ENCODE measurements around the gene KCNK1. TPM values are rescaled to one million over a fixed set of nuclear protein-coding genes. Genes with fewer than 3 reads are reported as not detected.

The KCNK1 gene
- total RNA-seq, 1 donor from 2014 or later, result 13.7 TPM

GRCh38 chr1:233570706-233571105 is 43.2 kb upstream of the KCNK1 start:
- Mint-ChIP-seq H3K27ac (no peak overlapping the region), H3K4me1 (ENCODE audit: unreplicated experiment) (peaks cover 4% of the 10 kb centered on the region), H3K27me3 (peaks cover 23% of the 10 kb centered on the region), H3K9me3 (no peaks in the 10 kb centered on the region), H3K36me3 (no peaks in the 10 kb centered on the region), H3K4me3 (no peak overlapping the region)
- DNase-seq (ENCODE audit: extremely low spot score, unreplicated experiment), result no peak
- TF ChIP-seq CTCF (conservative IDR thresholded peaks at IDR 0.05), result no peak

GRCh38 chr1:233572896-233573295 is 41.0 kb upstream of the KCNK1 start:
- TF ChIP-seq CTCF (conservative IDR thresholded peaks at IDR 0.05), result no peak
- peaks cover 4% of the 10 kb centered on the region for H3K4me1 Mint-ChIP-seq (ENCODE audit: unreplicated experiment)
- peaks cover 23% of the 10 kb centered on the region for H3K27me3 Mint-ChIP-seq
- no peak overlapping the region for H3K27ac Mint-ChIP-seq
- no peaks in the 10 kb centered on the region for H3K36me3 Mint-ChIP-seq
- H3K4me3 Mint-ChIP-seq, result no peak overlapping the region
- H3K9me3 Mint-ChIP-seq, result no peaks in the 10 kb centered on the region
- no peak for DNase-seq (ENCODE audit: extremely low spot score, unreplicated experiment)

GRCh38 chr1:233575450-233575849 is 38.5 kb upstream of the KCNK1 start:
- no peak for TF ChIP-seq CTCF (conservative IDR thresholded peaks at IDR 0.05)
- H3K27ac Mint-ChIP-seq, result no peak overlapping the region
- peaks cover 19% of the 10 kb centered on the region for H3K27me3 Mint-ChIP-seq
- peaks cover 4% of the 10 kb centered on the region for H3K4me1 Mint-ChIP-seq (ENCODE audit: unreplicated experiment)
- H3K4me3 Mint-ChIP-seq, result no peak overlapping the region
- no peak for DNase-seq (ENCODE audit: extremely low spot score, unreplicated experiment)
- peaks cover 7% of the 10 kb centered on the region for H3K9me3 Mint-ChIP-seq
- H3K36me3 Mint-ChIP-seq, result no peaks in the 10 kb centered on the region

GRCh38 chr1:233582439-233582838 is 31.5 kb upstream of the KCNK1 start:
- no peaks in the 10 kb centered on the region for H3K4me1 Mint-ChIP-seq (ENCODE audit: unreplicated experiment)
- DNase-seq (ENCODE audit: extremely low spot score, unreplicated experiment), result no peak
- no peak for TF ChIP-seq CTCF (conservative IDR thresholded peaks at IDR 0.05)
- no peak overlapping the region for H3K4me3 Mint-ChIP-seq
- H3K36me3 Mint-ChIP-seq, result no peaks in the 10 kb centered on the region
- H3K9me3 Mint-ChIP-seq, result peaks cover 7% of the 10 kb centered on the region
- H3K27ac Mint-ChIP-seq, result no peak overlapping the region
- peaks cover 17% of the 10 kb centered on the region for H3K27me3 Mint-ChIP-seq

GRCh38 chr1:233584376-233584775 is 29.5 kb upstream of the KCNK1 start:
- H3K27me3 Mint-ChIP-seq, result peaks cover 28% of the 10 kb centered on the region
- H3K36me3 Mint-ChIP-seq, result no peaks in the 10 kb centered on the region
- TF ChIP-seq CTCF (conservative IDR thresholded peaks at IDR 0.05), result no peak

GRCh38 chr1:233584931-233585330 is 29.0 kb upstream of the KCNK1 start:
- H3K9me3 Mint-ChIP-seq, result no peaks in the 10 kb centered on the region
- H3K36me3 Mint-ChIP-seq, result no peaks in the 10 kb centered on the region
- H3K27ac Mint-ChIP-seq, result no peak overlapping the region
- no peak overlapping the region for H3K4me3 Mint-ChIP-seq
- peaks cover 33% of the 10 kb centered on the region for H3K27me3 Mint-ChIP-seq
- DNase-seq (ENCODE audit: extremely low spot score, unreplicated experiment), result no peak
- H3K4me1 Mint-ChIP-seq (ENCODE audit: unreplicated experiment), result peaks cover 8% of the 10 kb centered on the region
- TF ChIP-seq CTCF (conservative IDR thresholded peaks at IDR 0.05), result no peak

More at GRCh38 chr1:233584376-233584775, 29.5 kb upstream of the KCNK1 start:
- peaks cover 8% of the 10 kb centered on the region for H3K4me1 Mint-ChIP-seq (ENCODE audit: unreplicated experiment)
- H3K27ac Mint-ChIP-seq, result no peak overlapping the region
- peaks cover 3% of the 10 kb centered on the region for H3K9me3 Mint-ChIP-seq
- H3K4me3 Mint-ChIP-seq, result no peak overlapping the region
- no peak for DNase-seq (ENCODE audit: extremely low spot score, unreplicated experiment)
